Testis (tissue), 3 donors: ENCODE data around the gene CHRNB4. TPM values are rescaled to one million over a fixed set of nuclear protein-coding genes. Genes with fewer than 3 reads are reported as not detected.
A peak's percentile ranks its signal among the peaks of the same experiment; 100 is the strongest.

Source experiments
- DNase-seq: peaks from one replicate; pipeline ENCODE4 v3.0.0-alpha.2; 2019
- H3K27ac ChIP-seq, 2 donors: fragments of 200-600 bp; sonication (generic); one replicate each; pipeline ENCODE4 v1.5.1; 2019
- H3K27me3 ChIP-seq: fragments of 200-600 bp; sonication (generic); one replicate; pipeline ENCODE4 v1.5.1; 2019
- H3K36me3 ChIP-seq: fragments of 200-600 bp; sonication (generic); one replicate; pipeline ENCODE4 v1.5.1; 2017; ENCODE audit warnings: low read depth; ENCODE audit errors: missing control alignments
- H3K4me1 ChIP-seq: fragments of 200-600 bp; sonication (generic); one replicate; pipeline ENCODE4 v1.5.1; 2019
- H3K4me3 ChIP-seq, 2 donors: fragments of 200-600 bp; sonication (generic); one replicate each; pipeline ENCODE4 v1.5.1; 2017 to 2019
- H3K9me3 ChIP-seq: fragments of 200-600 bp; sonication (generic); one replicate; pipeline ENCODE4 v1.5.1; 2017
- POLR2A ChIP-seq: fragments of 450-650 bp; IDR thresholded peaks from one replicate; pipeline ENCODE4 v1.6.1; 2017; ENCODE audit warnings: antibody characterized with exemption, mild to moderate bottlenecking, moderate library complexity
- WGBS, 2 donors: methylation state at CpG; one replicate each; pipeline ENCODE4 v1.1.5; 2018; 5-methylcytosine and 5-hydroxymethylcytosine counted together
- intact Hi-C: fragments of 100-400 bp; cut with DNase I; formaldehyde crosslinking; loops from one replicate; pipeline ENCODE4 v1.15.1; 2023; ENCODE audit warnings: low total_unique reads
- polyA plus RNA-seq: library from polyadenylated mRNA; stranded (reverse); fragments of 350-450 nt; fragmentation: Illumina TruSeq; extraction: RNeasy Lipid Tissue Mini Kit (QIAGEN cat#74804); gene quantifications from one replicate; pipeline ENCODE4 v1.2.3, GENCODE V29; 2014; ENCODE audit warnings: low read depth, low replicate concordance; ENCODE audit not compliant: insufficient read depth
- total RNA-seq, 2 donors: library from RNA; depleted of rRNA; stranded (reverse); fragments of >200 nt; gene quantifications; one replicate each; pipeline ENCODE4 v1.2.3, GENCODE V29; 2016
- TF ChIP-seq, protein P1 (sequence below), 3 experiments: fragments of 450-650 bp in 2 of 3; fragments of 200-600 bp in 1 of 3; sonication (generic) in 1 of 3; IDR thresholded peaks; one replicate each; pipeline ENCODE4 v1.5.1; 2016 to 2019; ENCODE audit warnings: antibody characterized with exemption in 3 of 3, mild to moderate bottlenecking in 2 of 3, moderate library complexity in 1 of 3

CHRNB4 gene
- total and polyA plus RNA-seq, 3 donors from 2014 or later = 7.4 to 13.1 (median 8.0) TPM

DNA sequence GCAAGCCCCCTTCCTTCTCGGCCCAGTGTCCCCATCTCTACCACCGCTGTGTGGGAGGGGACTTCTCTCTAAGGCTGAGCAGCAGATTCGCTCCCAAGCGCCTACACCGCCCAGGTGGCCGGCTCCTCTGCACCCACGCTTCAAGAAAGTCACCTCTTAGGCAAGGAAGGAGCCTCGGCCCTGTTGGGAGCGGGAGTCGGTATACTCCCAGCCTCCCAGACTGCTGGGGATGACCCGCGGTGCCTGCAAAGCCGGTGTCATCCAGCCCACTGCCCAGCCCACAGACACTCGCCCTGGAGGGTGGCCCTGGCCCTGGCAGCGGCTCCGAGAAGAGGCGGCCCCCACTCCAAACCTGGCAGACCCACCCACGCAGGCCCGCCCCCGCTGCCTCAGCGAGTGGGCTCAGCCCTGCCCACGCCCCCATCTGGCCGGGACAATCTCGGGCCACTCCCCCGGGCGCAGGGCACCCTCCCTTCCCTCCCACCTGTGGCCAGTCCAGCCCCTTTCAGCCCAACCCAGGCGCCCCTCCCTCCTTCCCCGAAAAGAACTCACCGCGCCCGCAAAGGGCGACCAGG, 396 bp downstream of the CHRNB4 start:
- Histone ChIP-seq H3K27ac (no peak overlapping the region), H3K4me1 (peaks cover 4% of the 10 kb centered on the region), H3K27me3 (no peaks in the 10 kb centered on the region), H3K36me3 (no peaks in the 10 kb centered on the region), H3K9me3 (no peaks in the 10 kb centered on the region), H3K4me3 (peak overlapping the region; percentile 37 to 62)
- intact Hi-C loops = no loop called here
- WGBS, 2 donors = 7 to 13% methylated on average over 18 to 27 of the region's 32 CpGs
- no peak for DNase-seq
- TF ChIP-seq, protein P1, sequence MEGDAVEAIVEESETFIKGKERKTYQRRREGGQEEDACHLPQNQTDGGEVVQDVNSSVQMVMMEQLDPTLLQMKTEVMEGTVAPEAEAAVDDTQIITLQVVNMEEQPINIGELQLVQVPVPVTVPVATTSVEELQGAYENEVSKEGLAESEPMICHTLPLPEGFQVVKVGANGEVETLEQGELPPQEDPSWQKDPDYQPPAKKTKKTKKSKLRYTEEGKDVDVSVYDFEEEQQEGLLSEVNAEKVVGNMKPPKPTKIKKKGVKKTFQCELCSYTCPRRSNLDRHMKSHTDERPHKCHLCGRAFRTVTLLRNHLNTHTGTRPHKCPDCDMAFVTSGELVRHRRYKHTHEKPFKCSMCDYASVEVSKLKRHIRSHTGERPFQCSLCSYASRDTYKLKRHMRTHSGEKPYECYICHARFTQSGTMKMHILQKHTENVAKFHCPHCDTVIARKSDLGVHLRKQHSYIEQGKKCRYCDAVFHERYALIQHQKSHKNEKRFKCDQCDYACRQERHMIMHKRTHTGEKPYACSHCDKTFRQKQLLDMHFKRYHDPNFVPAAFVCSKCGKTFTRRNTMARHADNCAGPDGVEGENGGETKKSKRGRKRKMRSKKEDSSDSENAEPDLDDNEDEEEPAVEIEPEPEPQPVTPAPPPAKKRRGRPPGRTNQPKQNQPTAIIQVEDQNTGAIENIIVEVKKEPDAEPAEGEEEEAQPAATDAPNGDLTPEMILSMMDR (IDR thresholded peaks at IDR 0.05) = no peak
- TF ChIP-seq POLR2A = no peak

DNA sequence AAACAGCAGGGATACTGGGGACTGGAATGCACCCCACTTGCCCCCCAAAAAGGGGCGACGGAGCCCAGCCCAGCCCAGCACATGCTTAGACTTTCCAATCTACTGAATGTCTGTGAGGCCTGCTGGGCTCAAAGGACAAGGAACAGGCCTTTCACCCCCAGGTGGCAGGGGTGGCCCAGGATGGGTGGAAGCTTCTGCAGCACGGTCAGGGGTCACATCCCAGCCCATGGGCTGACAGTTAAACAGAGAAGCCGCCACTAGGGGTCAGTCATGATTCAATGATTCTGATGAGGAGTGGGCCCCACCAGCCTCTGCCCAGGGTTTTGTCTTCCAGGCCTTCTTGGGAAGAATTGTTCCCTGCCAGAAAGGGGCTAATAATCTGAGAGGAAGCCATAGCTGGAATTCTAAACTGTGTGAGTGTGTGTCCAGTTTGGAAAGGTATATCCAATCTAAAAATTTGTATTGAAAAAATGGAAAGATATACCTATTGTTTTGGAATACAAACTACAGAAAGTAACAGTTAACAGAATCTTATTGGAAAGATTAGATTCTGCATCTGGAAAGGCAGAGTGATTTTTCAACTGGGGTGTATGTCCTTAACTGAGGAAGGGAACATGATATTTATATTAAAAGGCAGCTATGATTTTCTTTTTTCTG, 2.2 kb downstream of the CHRNB4 start:
- Histone ChIP-seq H3K4me3 (no peak overlapping the region), H3K27me3 (no peaks in the 10 kb centered on the region), H3K4me1 (peaks cover 4% of the 10 kb centered on the region), H3K9me3 (no peaks in the 10 kb centered on the region), H3K36me3 (no peaks in the 10 kb centered on the region), H3K27ac (no peak overlapping the region)
- peak; percentile 79 for DNase-seq
- 58 to 70% methylated on average over 4 of the region's 4 CpGs for WGBS, 2 donors
- TF ChIP-seq, protein P1 (IDR thresholded peaks at IDR 0.05) = peak; percentile 29 to 69 (median 32)
- no peak for TF ChIP-seq POLR2A
- intact Hi-C loops = no loop called here

DNA sequence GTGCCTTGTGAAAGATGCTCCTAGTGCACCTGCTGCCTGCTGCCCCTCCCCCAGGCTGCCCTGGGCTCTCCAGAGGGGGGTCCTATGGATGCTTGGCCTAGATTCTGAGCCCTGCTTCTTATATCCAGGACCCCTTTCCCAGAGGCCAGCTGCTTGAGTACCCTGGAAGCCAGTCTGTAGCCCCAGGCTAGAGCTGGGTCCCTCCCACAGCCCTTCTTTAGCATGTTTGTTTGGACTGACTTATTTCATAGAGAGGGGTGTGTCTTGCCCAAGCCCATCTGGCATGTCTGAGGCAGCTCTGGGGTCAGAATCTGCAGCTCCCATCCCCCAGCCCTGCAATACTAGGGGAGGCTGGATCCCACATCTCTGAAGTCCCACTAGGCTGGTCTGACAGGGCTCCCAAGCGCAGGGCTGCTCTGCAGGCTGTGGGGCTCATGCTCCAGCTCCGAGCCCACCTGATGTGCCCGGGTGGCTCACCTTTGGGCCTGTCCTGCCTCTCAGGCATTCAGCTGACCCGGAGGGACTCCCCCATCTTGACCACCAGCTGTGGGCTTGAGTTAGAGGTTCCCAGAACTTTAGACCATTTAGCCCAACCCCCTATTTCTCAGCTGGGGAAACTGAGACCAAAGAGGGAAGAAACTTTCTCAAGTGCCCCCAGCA, 3.1 kb downstream of the CHRNB4 start:
- intact Hi-C loops = no loop called here
- TF ChIP-seq POLR2A = no peak
- TF ChIP-seq, protein P1 (IDR thresholded peaks at IDR 0.05) = no peak
- no peaks in the 10 kb centered on the region for H3K27me3 ChIP-seq
- no peaks in the 10 kb centered on the region for H3K9me3 ChIP-seq
- H3K4me3 ChIP-seq = no peak overlapping the region
- H3K36me3 ChIP-seq = no peaks in the 10 kb centered on the region
- 70 to 88% methylated on average over 2 to 4 of the region's 4 CpGs for WGBS, 2 donors
- no peak overlapping the region for H3K27ac ChIP-seq
- no peak for DNase-seq
- H3K4me1 ChIP-seq = peaks cover 4% of the 10 kb centered on the region

DNA sequence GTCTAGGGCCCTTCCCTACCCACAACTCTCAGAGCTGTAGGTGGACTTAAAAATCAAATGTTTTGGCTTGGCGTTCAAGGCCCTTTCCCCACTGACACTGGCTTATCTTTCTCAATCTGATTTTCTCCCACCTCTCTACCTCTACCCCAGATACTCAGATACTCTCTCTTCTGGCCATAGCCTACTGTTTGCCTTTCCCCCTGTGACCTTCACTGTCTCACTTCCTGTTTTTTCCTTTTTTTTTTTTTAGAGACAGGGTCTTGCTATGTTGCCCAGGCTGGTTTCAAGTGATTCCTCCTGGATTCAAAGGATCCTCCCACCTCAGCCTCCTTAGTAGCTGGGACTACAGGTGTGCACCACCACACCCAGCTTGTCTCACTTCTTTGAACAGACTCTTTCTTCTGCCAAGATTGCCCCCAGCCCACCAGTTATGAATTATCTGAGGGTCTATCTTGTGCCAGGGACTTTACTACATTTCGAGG, 4.6 kb downstream of the CHRNB4 start:
- intact Hi-C loops = no loop called here
- 81 to 91% methylated on average over 2 of the region's 2 CpGs for WGBS, 2 donors
- Histone ChIP-seq H3K27ac (no peak overlapping the region), H3K36me3 (no peaks in the 10 kb centered on the region), H3K4me1 (peaks cover 4% of the 10 kb centered on the region), H3K27me3 (no peaks in the 10 kb centered on the region), H3K4me3 (no peak overlapping the region), H3K9me3 (no peaks in the 10 kb centered on the region)
- no peak for DNase-seq
- TF ChIP-seq, protein P1 (IDR thresholded peaks at IDR 0.05) = no peak
- TF ChIP-seq POLR2A = no peak
